ENCODE measurements around the gene PLN.

PLN gene

DNA sequence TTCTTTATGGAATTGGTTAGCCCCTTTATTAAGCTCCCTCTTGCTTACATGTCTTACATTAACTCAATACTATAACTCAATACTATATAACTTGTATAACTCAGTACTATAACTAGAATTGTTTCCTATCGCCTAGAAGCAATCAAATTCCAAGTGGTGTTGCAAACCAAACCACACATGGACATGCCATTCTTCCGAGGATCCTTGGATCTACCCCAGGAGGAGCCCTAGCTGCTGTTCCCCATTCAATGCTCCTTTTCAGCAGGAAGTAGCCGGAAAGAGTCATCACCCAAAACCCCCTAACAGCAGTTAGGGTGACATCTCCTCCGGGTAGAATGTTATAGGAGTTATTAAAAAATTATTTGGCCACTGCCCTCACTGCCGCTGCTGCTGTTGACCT lies 40.5 kb downstream of the PLN start:
- TF ChIP-seq SPI1 (IDR thresholded peaks at IDR 0.05; ENCODE audit: borderline replicate concordance, low read depth) (no peak), GABPA (IDR thresholded peaks at IDR 0.05; ENCODE audit: low read depth) (no peak)
- Histone ChIP-seq H3K4me3 (replicated peaks; ENCODE audit: insufficient read depth, low read length) (no peak overlapping the region), H3K27me3 (ENCODE audit: insufficient read depth, poor library complexity, severe bottlenecking) (no peaks in the 10 kb centered on the region), H3K27ac (replicated peaks) (no peak overlapping the region)
- DNase-seq (ENCODE audit: low read depth in 1 of 2, low spot score in 1 of 2): no peak

DNA sequence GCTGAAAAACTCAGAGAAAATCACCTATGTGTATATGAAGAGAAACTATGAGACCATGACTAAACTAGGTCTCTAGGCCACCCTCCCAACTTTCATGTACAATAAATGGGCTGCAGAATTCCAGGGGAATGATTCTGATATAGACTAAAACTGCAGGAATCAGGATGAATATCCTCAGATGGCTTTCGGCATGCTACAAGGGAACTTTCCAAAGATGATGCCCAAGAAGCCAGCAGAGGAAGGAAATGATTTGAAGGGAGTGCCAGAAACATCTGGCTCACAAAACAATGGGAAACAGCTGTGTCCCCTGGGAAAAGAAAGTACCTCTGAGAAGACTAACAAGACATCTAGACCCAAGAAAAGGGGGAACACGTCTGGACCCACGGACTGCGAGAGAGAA lies 41.1 kb downstream of the PLN start:
- Histone ChIP-seq H3K27ac (replicated peaks) (no peak overlapping the region), H3K4me3 (replicated peaks; ENCODE audit: insufficient read depth, low read length) (no peak overlapping the region), H3K27me3 (ENCODE audit: insufficient read depth, poor library complexity, severe bottlenecking) (no peaks in the 10 kb centered on the region)
- TF ChIP-seq, protein P1, sequence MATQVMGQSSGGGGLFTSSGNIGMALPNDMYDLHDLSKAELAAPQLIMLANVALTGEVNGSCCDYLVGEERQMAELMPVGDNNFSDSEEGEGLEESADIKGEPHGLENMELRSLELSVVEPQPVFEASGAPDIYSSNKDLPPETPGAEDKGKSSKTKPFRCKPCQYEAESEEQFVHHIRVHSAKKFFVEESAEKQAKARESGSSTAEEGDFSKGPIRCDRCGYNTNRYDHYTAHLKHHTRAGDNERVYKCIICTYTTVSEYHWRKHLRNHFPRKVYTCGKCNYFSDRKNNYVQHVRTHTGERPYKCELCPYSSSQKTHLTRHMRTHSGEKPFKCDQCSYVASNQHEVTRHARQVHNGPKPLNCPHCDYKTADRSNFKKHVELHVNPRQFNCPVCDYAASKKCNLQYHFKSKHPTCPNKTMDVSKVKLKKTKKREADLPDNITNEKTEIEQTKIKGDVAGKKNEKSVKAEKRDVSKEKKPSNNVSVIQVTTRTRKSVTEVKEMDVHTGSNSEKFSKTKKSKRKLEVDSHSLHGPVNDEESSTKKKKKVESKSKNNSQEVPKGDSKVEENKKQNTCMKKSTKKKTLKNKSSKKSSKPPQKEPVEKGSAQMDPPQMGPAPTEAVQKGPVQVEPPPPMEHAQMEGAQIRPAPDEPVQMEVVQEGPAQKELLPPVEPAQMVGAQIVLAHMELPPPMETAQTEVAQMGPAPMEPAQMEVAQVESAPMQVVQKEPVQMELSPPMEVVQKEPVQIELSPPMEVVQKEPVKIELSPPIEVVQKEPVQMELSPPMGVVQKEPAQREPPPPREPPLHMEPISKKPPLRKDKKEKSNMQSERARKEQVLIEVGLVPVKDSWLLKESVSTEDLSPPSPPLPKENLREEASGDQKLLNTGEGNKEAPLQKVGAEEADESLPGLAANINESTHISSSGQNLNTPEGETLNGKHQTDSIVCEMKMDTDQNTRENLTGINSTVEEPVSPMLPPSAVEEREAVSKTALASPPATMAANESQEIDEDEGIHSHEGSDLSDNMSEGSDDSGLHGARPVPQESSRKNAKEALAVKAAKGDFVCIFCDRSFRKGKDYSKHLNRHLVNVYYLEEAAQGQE (IDR thresholded peaks at IDR 0.05; ENCODE audit: insufficient replicate concordance, low read depth): no peak
- no peak for TF ChIP-seq SPI1 (IDR thresholded peaks at IDR 0.05; ENCODE audit: borderline replicate concordance, low read depth)
- no peak for DNase-seq (ENCODE audit: low read depth in 1 of 2, low spot score in 1 of 2)

DNA sequence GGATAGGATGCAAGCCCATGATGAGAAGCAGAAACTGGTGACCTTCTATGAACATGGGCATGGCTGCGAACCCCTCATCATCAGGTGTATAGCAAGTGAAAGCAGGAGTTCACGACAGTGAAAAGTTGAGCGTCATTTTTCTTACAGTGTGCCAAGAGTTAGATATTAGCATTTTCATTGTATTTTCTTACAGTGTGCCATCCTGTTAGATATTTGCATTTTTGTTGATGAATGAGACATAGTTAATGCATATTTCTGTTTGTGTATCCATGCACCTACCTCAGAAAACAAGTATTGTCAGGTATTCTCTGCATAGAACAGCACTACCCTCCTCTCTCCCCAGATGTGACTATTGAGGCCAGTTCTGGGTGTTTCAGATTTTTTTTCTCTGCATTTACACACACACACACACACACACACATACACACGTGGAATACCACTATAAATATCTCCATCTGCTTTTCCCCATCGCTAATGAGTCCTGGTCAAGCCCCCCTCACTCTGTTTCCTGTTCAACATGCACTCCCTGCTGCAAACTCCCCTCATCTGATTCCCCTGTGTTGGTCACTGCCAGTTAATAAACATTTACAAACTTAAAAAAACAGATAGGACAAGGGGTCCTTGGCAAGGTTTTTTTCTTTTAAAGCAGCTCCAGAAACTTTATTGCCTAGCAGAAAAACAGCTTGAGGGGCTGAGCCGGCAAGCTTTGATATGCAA lies 41.7 kb downstream of the PLN start:
- TF ChIP-seq SPI1 (IDR thresholded peaks at IDR 0.05; ENCODE audit: borderline replicate concordance, low read depth) (no peak), GABPA (IDR thresholded peaks at IDR 0.05; ENCODE audit: low read depth) (no peak), POLR2AphosphoS5 (IDR thresholded peaks at IDR 0.05; ENCODE audit: low read depth) (no peak)
- TF ChIP-seq, protein P2, sequence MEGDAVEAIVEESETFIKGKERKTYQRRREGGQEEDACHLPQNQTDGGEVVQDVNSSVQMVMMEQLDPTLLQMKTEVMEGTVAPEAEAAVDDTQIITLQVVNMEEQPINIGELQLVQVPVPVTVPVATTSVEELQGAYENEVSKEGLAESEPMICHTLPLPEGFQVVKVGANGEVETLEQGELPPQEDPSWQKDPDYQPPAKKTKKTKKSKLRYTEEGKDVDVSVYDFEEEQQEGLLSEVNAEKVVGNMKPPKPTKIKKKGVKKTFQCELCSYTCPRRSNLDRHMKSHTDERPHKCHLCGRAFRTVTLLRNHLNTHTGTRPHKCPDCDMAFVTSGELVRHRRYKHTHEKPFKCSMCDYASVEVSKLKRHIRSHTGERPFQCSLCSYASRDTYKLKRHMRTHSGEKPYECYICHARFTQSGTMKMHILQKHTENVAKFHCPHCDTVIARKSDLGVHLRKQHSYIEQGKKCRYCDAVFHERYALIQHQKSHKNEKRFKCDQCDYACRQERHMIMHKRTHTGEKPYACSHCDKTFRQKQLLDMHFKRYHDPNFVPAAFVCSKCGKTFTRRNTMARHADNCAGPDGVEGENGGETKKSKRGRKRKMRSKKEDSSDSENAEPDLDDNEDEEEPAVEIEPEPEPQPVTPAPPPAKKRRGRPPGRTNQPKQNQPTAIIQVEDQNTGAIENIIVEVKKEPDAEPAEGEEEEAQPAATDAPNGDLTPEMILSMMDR (IDR thresholded peaks at IDR 0.05; ENCODE audit: insufficient read depth, low read length): no peak
- TF ChIP-seq, protein P1 (IDR thresholded peaks at IDR 0.05; ENCODE audit: insufficient replicate concordance, low read depth): no peak
- no peaks in the 10 kb centered on the region for H3K27me3 ChIP-seq (ENCODE audit: insufficient read depth, poor library complexity, severe bottlenecking)
- no peak overlapping the region for H3K27ac ChIP-seq (replicated peaks)
- H3K4me3 ChIP-seq (replicated peaks; ENCODE audit: insufficient read depth, low read length): no peak overlapping the region
- DNase-seq (ENCODE audit: low read depth in 1 of 2, low spot score in 1 of 2): no peak

DNA sequence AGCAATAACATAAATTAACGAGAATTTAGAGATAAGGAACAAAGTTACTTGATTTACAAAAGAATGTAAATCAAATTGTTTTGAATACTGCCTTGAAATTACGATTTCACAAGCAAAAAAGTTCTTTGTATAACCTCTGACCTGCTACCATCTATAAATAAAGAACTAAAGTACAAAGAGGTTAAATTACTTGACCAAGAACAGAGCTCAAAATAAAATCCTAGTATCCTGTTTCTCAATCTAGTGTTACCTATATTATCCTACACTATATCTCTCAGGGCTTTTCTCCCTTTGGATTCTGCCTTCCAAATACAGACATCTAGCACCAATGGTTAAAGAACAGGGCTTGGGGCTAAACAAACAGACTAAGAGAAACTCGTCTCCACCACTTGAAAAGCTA lies 43.8 kb downstream of the PLN start:
- no peak overlapping the region for H3K4me3 ChIP-seq (replicated peaks; ENCODE audit: insufficient read depth, low read length)
- H3K27me3 ChIP-seq (ENCODE audit: insufficient read depth, poor library complexity, severe bottlenecking): no peaks in the 10 kb centered on the region
- no peak for DNase-seq (ENCODE audit: low read depth in 1 of 2, low spot score in 1 of 2)
- no peak overlapping the region for H3K27ac ChIP-seq (replicated peaks)
- TF ChIP-seq, protein P2 (IDR thresholded peaks at IDR 0.05; ENCODE audit: insufficient read depth, low read length): no peak
- TF ChIP-seq, protein P1 (IDR thresholded peaks at IDR 0.05; ENCODE audit: insufficient replicate concordance, low read depth): no peak
- TF ChIP-seq SPI1 (IDR thresholded peaks at IDR 0.05; ENCODE audit: borderline replicate concordance, low read depth) (no peak), GABPA (IDR thresholded peaks at IDR 0.05; ENCODE audit: low read depth) (no peak), POLR2AphosphoS5 (IDR thresholded peaks at IDR 0.05; ENCODE audit: low read depth) (no peak)
